ENCODE measurements around the gene PEX26. TPM values are rescaled to one million over a fixed set of nuclear protein-coding genes. Genes with fewer than 3 reads are reported as not detected.

Gene PEX26
- total and polyA plus RNA-seq, 9 of the 15 experiments (the other 6 are each of a cell fraction or from before 2014, with no cell fraction given), result 0.35 to 39.6 (median 17.4) TPM

GRCh38 chr22:18154821-18155390 lies 77.1 kb downstream of the PEX26 start:
- intact Hi-C loops (cut with micrococcal nuclease), result no loop called here
- 6% methylated on average over 8 of the region's 8 CpGs for WGBS (ENCODE audit: insufficient coverage, low coverage, missing lambda C conversion rate)
- Histone ChIP-seq H3K4me1 (replicated peaks in 1 of 2; ENCODE audit: control insufficient read depth in 2 of 2, insufficient read depth in 2 of 2, low read length in 2 of 2) (peaks cover 0 to 10% of the 10 kb centered on the region in 2 experiments; a peak in 2 of 5 replicates), H4K20me1 (replicated peaks; ENCODE audit: control insufficient read depth, insufficient read depth, low read length) (no peaks in the 10 kb centered on the region), H2AFZ (ENCODE audit: low read depth, low read length) (no peak overlapping the region), H3K4me2 (ENCODE audit: insufficient read depth, low read length) (no peak overlapping the region), H3K79me2 (ENCODE audit: control insufficient read depth, insufficient read depth, low read length) (no peaks in the 10 kb centered on the region), H3K27ac (ENCODE audit: extremely low read depth, low read depth, low read length) (no peak overlapping the region), H3K36me3 (ENCODE audit: control insufficient read depth, insufficient read depth, low read length) (no peaks in the 10 kb centered on the region), H3K4me3 (no peak overlapping the region), H3K9ac (ENCODE audit: insufficient read depth in 1 of 2, low read depth in 2 of 2, low read length in 2 of 2) (no peak overlapping the region), H3K9me3 (replicated peaks; ENCODE audit: control insufficient read depth, insufficient read depth, low read depth, low read length) (no peaks in the 10 kb centered on the region), H3K9me1 (ENCODE audit: control insufficient read depth, insufficient read depth, low read length) (no peaks in the 10 kb centered on the region), H3K27me3 (ENCODE audit: control insufficient read depth in 2 of 2, insufficient read depth in 2 of 2, low read length in 2 of 2) (peaks cover 13 to 30% of the 10 kb centered on the region in 2 experiments; a peak in 3 of 5 replicates)
- in situ Hi-C loops (cut with MboI), result loop anchor here (25.0 kb wide), 2 partner anchors 607 to 732 kb away; no protein-coding TSS in a partner anchor
- no TSS peak for BruUV-seq (replicated peaks)
- FAIRE-seq, result no peak
- no peak for DNase-seq (ENCODE audit: extremely low read depth in 1 of 4, low spot score in 3 of 4)
- ATAC-seq, result no peak
- CTCF ChIA-PET (ENCODE audit: low intra/inter-chr PET ratio), result no interaction called here
- POLR2A ChIA-PET, result no interaction called here
- no peak for TF ChIP-seq BRD4 (IDR thresholded peaks at IDR 0.05)
- no peak for TF ChIP-seq PYGO2 (tag; IDR thresholded peaks at IDR 0.05)
- no peak for TF ChIP-seq NCOA6 (IDR thresholded peaks at IDR 0.05)
- TF ChIP-seq HMG20A (CRISPR knock-in tag; conservative IDR thresholded peaks at IDR 0.05), result no peak
- TF ChIP-seq GATAD2B (IDR thresholded peaks at IDR 0.05; ENCODE audit: borderline replicate concordance), result no peak
- no peak for TF ChIP-seq HDAC2 (IDR thresholded peaks at IDR 0.05)
- TF ChIP-seq SP2 (IDR thresholded peaks at IDR 0.05; ENCODE audit: extremely low read depth, low read depth, low read length, poor library complexity, severe bottlenecking), result no peak
- TF ChIP-seq CBX8 (IDR thresholded peaks at IDR 0.05; ENCODE audit: borderline replicate concordance, extremely low read depth, low read depth, low read length, poor library complexity, severe bottlenecking), result no peak
- TF ChIP-seq MEF2A (IDR thresholded peaks at IDR 0.05; ENCODE audit: control insufficient read depth, low read depth, low read length), result no peak
- no peak for TF ChIP-seq HDAC3 (IDR thresholded peaks at IDR 0.05; ENCODE audit: borderline replicate concordance, partially characterized antibody)
- TF ChIP-seq, protein P1, sequence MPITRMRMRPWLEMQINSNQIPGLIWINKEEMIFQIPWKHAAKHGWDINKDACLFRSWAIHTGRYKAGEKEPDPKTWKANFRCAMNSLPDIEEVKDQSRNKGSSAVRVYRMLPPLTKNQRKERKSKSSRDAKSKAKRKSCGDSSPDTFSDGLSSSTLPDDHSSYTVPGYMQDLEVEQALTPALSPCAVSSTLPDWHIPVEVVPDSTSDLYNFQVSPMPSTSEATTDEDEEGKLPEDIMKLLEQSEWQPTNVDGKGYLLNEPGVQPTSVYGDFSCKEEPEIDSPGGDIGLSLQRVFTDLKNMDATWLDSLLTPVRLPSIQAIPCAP (CRISPR knock-in tag; IDR thresholded peaks at IDR 0.05; ENCODE audit: borderline replicate concordance), result no peak
- no peak for TF ChIP-seq ZNF717 (CRISPR knock-in tag; IDR thresholded peaks at IDR 0.05)
- no peak for TF ChIP-seq ZC3H11A (IDR thresholded peaks at IDR 0.05; ENCODE audit: low read depth, low read length)
- TF ChIP-seq, protein P2, sequence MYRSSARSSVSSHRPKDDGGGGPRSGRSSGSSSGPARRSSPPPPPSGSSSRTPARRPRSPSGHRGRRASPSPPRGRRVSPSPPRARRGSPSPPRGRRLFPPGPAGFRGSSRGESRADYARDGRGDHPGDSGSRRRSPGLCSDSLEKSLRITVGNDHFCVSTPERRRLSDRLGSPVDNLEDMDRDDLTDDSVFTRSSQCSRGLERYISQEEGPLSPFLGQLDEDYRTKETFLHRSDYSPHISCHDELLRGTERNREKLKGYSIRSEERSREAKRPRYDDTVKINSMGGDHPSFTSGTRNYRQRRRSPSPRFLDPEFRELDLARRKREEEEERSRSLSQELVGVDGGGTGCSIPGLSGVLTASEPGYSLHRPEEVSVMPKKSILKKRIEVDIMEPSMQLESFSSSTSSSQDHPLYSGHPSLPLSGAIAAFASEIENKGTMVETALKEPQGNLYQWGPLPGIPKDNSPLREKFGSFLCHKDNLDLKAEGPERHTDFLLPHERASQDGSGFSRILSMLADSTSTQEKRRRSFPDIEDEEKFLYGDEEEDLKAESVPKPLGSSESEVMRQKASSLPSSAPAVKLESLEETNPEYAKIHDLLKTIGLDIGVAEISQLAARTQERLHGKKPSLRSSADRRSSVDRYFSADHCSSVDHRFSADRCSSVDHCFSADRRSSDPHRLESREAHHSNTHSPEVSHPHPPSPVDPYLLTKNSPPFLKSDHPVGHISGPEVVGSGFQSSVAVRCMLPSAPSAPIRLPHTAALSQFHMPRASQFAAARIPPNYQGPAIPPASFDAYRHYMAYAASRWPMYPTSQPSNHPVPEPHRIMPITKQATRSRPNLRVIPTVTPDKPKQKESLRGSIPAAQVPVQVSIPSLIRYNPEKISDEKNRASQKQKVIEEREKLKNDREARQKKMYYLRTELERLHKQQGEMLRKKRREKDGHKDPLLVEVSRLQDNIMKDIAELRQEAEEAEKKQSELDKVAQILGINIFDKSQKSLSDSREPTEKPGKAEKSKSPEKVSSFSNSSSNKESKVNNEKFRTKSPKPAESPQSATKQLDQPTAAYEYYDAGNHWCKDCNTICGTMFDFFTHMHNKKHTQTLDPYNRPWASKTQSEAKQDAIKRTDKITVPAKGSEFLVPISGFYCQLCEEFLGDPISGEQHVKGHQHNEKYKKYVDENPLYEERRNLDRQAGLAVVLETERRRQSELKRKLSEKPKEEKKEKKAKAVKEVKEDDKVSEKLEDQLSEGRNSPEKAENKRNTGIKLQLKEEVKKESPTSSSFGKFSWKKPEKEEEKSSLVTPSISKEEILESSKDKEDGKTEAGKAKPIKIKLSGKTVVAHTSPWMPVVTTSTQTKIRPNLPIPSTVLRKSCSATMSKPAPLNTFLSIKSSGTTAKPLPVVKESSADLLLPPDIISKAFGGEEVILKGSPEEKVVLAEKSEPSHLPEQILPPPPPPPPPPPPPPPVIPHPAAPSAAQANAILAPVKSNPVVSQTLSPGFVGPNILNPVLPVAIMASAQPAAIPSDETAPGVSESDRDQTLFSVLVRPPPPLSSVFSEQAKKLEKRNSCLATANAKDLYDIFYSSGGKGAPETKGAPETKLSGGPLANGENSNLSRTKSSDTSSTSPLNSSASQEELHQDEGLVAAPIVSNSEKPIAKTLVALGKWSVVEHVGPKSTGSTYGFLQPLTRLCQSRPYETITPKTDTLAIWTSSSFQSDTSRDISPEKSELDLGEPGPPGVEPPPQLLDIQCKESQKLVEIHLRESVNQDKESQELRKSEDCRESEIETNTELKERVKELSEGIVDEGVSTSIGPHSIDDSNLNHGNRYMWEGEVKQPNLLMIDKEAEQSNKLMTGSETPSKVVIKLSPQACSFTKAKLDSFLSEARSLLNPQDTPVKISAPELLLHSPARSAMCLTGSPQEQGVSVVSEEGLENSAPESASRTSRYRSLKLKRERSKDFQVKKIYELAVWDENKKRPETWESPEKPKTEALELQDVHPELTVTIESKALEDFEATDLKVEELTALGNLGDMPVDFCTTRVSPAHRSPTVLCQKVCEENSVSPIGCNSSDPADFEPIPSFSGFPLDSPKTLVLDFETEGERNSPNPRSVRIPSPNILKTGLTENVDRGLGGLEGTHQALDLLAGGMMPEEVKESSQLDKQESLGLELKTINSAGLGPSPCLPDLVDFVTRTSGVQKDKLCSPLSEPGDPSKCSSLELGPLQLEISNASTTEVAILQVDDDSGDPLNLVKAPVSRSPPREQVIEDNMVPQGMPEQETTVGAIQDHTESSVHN (IDR thresholded peaks at IDR 0.05; ENCODE audit: borderline replicate concordance in 1 of 2, low read depth in 1 of 2), result no peak
